ENCODE measurements around the gene FUT2.

Gene FUT2

GRCh38 chr19:48749571-48750198 lies 53.9 kb downstream of the FUT2 start:
- no peak for DNase-seq (ENCODE audit: low read depth in 1 of 2, low spot score in 1 of 2)

GRCh38 chr19:48750351-48750750 lies 54.6 kb downstream of the FUT2 start:
- no peak for DNase-seq (ENCODE audit: low read depth in 1 of 2, low spot score in 1 of 2)

- DNase-seq (ENCODE audit: low read depth in 1 of 2, low spot score in 1 of 2) = no peak
Observed at GRCh38 chr19:48750771-48751504, 55.2 kb downstream of the FUT2 start.

- no peak for DNase-seq (ENCODE audit: low read depth in 1 of 2, low spot score in 1 of 2)
Observed at GRCh38 chr19:48751845-48752495, 56.2 kb downstream of the FUT2 start.

GRCh38 chr19:48752496-48753365 lies 57.0 kb downstream of the FUT2 start, which contains the start of gene FUT1:
TSS of gene FUT1 (minus strand) at chr19:48752641. CDS start at chr19:48751281, 1,360 bp downstream.
- no peak for DNase-seq (ENCODE audit: low read depth in 1 of 2, low spot score in 1 of 2)

- no peak for DNase-seq (ENCODE audit: low read depth in 1 of 2, low spot score in 1 of 2)
Observed at GRCh38 chr19:48755084-48755641, 59.4 kb downstream of the FUT2 start, which contains the start of gene FGF21. TSS of gene FGF21 (plus strand) at chr19:48755524. CDS start at chr19:48756237, 713 bp downstream.
